ACHN (cell line): ENCODE data around the gene ZNF775.

ENCODE experiments used
- DNase-seq: peaks from one replicate; pipeline ENCODE4 v3.0.0-alpha.2; 2015
- in situ Hi-C: cut with HindIII; loops from 2 replicates; pipeline ENCODE4 v1.10.0; 2017; ENCODE audit warnings: low sequenced_read_pairs, low pct_ligation_motif_present, low pct_unique_long_range_greater_than_20kb

Gene ZNF775

GRCh38 chr7:150420987-150421674, 42.0 kb downstream of the ZNF775 start:
- in situ Hi-C loops = no loop called here
- peak; percentile 88 for DNase-seq

DNA sequence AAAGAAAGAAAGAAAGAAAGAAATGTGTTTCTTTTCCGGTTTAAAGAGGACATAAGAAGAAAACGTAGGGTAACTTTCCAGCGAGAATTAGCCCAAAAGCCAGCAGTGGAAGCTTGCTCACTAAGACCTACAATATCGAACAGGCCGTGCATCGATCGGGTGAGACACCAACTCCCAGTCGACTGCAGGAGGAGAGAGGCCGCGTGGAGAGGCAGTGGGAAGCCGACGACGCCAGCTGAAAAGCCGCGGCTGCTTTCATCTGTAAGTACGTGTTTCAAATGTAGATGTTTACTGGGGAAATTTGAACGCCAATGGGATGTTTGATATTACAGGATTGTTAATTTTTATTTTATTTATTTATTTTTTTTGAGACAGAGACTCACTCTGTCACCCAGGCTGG, 42.7 kb downstream of the ZNF775 start:
- DNase-seq = no peak
- in situ Hi-C loops = no loop called here

DNA sequence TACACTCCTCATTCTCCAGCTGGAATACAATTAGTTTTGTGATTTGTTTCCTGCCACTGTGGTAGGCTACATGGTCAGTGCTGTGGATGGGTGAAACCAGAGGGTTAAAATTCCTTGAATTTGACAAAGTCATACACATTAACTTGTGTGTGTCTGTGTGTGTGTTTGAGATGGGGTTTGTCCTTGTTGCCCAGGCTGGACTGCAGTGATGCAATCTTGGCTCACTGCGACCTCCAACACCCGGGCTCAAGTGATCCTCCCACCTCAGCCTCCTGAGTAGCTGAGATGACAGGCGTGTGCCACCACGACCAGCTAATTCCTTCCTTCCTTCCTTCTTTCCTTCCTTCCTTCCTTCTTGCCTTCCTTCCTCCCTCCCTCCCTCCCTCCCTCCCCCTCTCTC, 46.5 kb downstream of the ZNF775 start:
- no peak for DNase-seq
- in situ Hi-C loops = no loop called here

GRCh38 chr7:150428671-150429451, 49.7 kb downstream of the ZNF775 start:
- DNase-seq = peak; percentile 99

GRCh38 chr7:150429699-150430098, 50.6 kb downstream of the ZNF775 start:
- no peak for DNase-seq
- in situ Hi-C loops = no loop called here

More at GRCh38 chr7:150428671-150429451, 49.7 kb downstream of the ZNF775 start:
- in situ Hi-C loops = no loop called here

- in situ Hi-C loops = no loop called here
- DNase-seq = no peak
Observed at GRCh38 chr7:150430465-150431085, 51.4 kb downstream of the ZNF775 start.

GRCh38 chr7:150431839-150432658, 52.9 kb downstream of the ZNF775 start:
- in situ Hi-C loops = no loop called here
- no peak for DNase-seq

DNA sequence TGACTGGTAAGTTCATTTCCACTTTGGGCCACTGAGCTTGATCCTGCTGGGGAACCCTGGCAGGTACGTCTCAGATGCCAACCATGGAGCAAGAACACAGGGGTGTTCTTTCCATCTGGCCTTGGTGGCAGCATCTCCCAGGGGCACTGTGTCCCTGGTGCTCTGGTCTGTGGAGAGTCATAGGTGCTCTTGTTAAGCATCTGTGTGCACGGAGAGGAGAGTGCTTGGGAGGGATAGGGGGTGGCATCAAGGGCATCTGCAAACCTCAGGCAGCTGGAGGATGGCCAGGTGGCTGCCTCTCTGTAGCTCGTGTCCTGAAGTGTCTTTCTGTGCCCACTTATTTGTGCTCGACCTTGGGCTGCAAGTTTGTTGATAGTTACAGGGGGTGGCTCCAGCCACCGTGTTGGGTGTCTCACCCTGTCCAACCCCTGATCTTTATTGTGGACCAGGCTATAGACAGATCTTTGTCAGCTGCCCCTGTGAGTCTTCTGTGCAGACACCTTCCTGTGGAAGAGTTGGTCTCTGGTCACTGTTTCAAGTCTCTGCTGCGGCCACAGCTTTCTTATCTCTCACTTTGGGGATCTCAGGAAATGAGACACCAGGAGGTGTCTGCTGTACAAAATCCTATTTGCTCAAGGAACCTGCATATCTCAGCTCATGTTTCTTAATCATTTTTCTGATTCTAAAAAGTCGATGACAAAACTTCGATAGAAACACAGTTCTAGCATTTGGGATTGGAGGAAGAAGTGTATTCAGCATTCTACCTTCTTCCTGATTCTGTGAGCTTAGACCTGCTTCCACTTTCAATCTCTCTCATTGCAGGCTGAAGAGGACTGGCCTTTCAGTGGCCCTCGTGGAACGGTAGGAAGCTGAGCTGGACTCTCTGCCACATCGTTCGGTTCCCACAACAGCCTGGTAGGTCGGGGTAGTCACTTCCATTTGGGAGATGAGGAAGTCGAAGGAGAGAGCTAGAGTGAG, 54.1 kb downstream of the ZNF775 start:
- in situ Hi-C loops = no loop called here
- DNase-seq = no peak

DNA sequence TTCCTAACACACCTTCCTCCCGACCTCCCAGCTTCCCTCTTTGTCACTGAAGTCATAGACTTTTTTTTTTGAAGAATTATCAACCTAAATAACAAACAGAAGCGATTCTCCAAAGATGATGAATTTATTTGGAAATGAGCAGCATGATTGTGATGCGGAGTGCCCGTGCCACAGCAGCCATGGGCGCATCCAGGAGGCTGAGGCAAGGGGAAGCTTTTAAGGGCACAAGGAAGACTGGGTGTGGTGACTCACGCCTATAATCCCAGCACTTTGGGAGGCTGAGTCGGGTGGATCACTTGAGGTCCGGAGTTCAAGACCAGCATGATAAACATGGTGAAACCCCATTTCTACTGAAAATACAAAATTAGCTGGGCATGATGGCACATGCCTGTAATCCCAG, 55.1 kb downstream of the ZNF775 start:
- no peak for DNase-seq
- in situ Hi-C loops = no loop called here

DNA sequence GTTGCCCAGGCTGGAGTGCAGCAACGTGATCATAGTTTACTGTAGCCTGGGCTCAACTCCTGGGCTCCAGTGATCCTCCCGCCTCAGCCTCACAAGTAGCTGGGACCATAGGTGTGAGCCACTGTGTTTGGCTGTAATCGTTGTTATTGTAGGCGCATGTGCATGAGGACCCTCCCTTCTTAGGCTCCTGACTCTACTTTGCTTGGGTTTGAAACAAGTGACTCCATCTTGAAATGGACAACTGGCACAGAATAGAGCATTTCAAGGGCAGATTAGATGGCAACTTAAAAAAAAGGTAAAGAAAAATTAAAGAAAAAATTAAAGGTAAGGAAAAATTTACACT, 55.9 kb downstream of the ZNF775 start:
- in situ Hi-C loops = no loop called here
- no peak for DNase-seq

DNA sequence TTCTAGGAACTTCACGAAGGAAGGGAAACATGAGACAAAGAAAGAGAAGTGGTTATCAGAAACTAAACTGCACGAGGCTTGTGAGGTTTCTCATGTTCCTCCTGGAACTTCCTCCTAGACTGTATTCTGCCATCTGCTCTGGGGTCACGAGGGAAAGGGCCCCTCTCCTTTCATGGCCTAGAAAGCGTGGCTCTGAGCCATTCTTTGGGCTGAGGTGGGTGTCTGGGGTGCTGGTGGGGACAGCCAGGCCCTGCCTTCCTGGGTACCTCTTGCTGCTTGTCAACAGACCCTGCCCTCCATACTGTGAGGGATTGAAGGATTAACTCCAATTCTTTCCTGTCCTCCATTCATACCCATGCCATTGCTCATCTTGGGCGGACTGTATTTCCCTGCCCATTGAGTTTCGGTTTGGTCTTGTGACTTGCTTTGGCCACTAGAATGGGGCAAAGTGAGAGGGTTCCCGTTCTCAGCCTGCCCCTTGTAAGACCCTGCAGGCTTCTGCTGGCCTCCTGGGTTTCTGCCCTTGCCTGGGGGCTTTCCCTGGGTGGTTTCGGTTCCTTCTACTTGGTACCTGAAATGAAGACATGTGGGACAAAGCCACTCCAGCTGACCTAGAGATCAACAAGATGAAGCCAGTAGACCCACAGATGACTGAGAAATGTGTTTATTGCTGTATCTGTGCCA, 56.4 kb downstream of the ZNF775 start:
- in situ Hi-C loops = no loop called here
- no peak for DNase-seq

DNA sequence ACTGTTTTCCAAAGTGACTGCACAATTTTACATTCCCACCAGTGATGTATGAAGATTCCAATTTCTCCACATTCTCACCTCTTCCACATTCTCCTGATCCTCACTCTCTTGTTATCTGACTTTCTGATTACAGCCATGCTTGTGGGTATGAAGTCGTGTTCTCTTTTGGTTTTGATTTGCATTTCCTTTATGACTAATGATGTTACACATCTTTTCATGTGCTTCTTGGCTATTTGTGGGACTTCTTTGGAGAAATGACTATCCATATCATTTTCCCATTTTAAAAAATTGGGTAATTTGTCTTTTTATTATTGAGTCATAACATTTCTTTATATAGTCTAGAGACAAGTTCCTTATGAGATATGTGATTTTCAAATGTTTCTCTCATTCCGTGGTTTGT, 60.8 kb downstream of the ZNF775 start:
- in situ Hi-C loops = no loop called here
- no peak for DNase-seq

DNA sequence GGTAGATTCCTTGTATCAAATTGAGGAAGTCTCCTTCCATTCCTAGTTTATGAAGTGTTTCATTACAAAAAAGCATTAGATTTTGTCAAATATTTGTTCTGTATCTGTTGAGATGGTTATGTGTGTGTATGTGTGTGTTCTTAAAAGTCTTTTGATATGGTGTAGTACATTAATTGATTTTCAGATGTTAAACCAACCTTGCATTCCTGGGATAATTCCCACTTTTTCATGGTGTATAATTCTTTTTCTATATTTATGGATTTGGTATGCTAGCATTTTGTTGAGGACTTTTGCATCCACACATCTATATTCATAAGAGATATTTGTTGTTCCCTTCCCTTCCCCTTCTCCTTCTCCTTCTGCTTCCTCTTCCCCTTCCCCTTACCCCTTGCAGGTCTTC, 62.4 kb downstream of the ZNF775 start:
- in situ Hi-C loops = no loop called here
- no peak for DNase-seq

- in situ Hi-C loops = no loop called here
- DNase-seq = no peak
Observed at GRCh38 chr7:150442811-150443210, 63.7 kb downstream of the ZNF775 start.

GRCh38 chr7:150443793-150444540, 64.8 kb downstream of the ZNF775 start:
- in situ Hi-C loops = no loop called here

DNA sequence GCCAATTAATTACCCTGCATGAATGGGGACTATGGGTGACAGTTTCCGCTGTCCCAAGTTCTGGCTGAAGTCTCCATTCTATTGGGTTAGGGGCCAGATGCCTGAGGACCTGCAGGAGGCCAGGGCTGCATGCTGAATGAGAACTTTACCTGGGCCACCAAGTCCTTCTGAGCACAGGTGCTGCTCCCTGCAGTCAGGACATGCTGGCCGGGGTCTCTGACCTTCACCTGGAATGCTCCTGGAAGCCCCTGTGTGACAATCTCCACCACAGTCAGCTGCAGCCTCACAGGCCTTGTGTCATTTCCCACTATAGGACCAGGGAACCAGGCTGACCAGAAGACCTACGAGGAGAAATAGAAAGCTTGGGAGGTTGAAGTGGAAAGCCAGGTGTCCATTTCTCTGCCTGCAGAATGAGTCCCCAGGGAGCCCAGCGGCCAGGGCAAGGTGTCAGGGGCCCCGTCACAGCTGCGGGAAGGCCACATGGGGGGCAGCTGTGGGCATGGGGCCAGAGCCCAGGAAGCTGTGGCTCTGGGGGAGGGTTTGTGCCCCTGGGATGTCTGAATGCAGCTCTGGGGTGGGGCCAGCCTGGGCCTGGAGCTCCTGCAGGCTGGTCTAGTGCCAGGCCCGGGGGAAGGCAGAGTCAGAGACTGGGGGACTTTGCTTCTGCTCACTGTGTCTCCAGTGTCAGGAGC, 65.7 kb downstream of the ZNF775 start:
- no peak for DNase-seq
- in situ Hi-C loops = no loop called here

More at GRCh38 chr7:150443793-150444540, 64.8 kb downstream of the ZNF775 start:
- no peak for DNase-seq
